Endothelial cell of hepatic sinusoid (primary cell): ENCODE results near the gene EML4.

ENCODE experiments used
- in situ Hi-C: cut with HindIII; loops from 2 replicates; pipeline ENCODE4 v1.10.0; 2017; ENCODE audit warnings: low sequenced_read_pairs

The EML4 gene

DNA sequence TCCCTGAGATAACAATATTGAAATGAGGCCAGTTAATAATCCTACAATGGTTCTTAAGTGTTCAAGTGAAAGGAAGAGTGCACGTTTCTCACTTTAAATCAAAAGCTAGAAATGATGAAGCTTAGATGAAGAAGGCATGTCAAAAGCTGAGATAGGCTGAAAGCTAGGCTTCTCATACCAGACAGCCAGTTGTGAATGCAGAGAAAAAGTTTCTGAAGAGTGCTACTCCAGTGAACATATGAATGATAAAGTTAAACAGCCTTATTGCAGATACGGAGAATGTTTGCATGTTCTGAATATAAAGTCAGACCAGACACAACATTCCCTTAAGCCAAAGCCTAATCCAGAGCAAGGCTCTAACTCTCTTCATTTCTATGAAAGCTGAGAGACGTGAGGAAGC lies 51.4 kb downstream of the EML4 start:
- in situ Hi-C loops = loop anchor here (5.0 kb wide), 1 partner anchor 48 kb away; no protein-coding TSS in a partner anchor

GRCh38 chr2:42223067-42223854 lies 54.1 kb downstream of the EML4 start:
- in situ Hi-C loops = loop anchor here (5.0 kb wide), 1 partner anchor 51 kb away; no protein-coding TSS in a partner anchor

- in situ Hi-C loops = loop anchor here (5.0 kb wide), 1 partner anchor 52 kb away; no protein-coding TSS in a partner anchor
Observed at GRCh38 chr2:42223855-42224268, 54.7 kb downstream of the EML4 start.

GRCh38 chr2:42224422-42225067 lies 55.4 kb downstream of the EML4 start:
- in situ Hi-C loops = loop anchor here (5.0 kb wide), 1 partner anchor 52 kb away; no protein-coding TSS in a partner anchor

DNA sequence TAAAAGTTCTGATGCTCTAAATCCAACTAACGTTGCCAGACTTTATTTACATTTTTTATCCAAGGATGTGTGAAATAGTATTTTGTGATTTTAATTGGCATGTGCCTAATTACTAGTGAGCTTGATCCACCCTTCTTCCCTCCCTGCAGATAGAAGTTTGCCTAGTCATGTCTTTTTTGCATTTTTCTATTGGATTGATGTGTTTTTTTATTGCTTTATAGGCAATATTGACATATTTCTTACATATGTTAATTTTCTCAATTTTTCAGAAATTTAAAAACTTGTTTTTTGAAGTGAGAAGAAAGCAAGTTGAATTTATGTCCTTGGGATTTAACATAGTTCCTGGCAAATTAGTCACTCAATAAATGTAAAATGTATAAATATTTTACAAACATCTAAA lies 56.4 kb downstream of the EML4 start:
- in situ Hi-C loops = no loop called here

- in situ Hi-C loops = no loop called here
Observed at GRCh38 chr2:42227491-42227890, 58.3 kb downstream of the EML4 start.

DNA sequence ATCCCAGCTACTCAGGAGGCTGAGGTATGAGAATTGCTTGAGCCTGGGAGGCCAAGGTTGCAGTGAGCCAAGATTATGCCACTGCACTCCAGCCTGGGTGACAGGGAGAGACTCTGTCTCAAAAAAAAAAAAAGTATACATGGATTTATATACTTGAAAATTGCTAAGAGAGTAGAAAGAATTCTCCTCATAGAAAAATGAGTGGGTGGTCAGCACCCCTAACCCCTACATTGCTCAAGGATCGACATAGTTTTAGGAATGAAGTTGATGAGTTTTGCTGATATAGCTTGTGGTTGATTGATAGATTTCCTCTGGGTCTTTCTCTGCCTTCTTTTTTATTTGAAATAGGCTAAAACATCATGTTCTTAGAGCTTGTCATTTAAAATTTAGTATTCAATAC lies 58.9 kb downstream of the EML4 start:
- in situ Hi-C loops = no loop called here

- in situ Hi-C loops = no loop called here
Observed at GRCh38 chr2:42229949-42230348, 60.8 kb downstream of the EML4 start.

GRCh38 chr2:42230891-42231290 lies 61.7 kb downstream of the EML4 start:
- in situ Hi-C loops = no loop called here

GRCh38 chr2:42232024-42232423 lies 62.9 kb downstream of the EML4 start:
- in situ Hi-C loops = no loop called here

- in situ Hi-C loops = no loop called here
Observed at GRCh38 chr2:42233976-42234441, 64.9 kb downstream of the EML4 start.

DNA sequence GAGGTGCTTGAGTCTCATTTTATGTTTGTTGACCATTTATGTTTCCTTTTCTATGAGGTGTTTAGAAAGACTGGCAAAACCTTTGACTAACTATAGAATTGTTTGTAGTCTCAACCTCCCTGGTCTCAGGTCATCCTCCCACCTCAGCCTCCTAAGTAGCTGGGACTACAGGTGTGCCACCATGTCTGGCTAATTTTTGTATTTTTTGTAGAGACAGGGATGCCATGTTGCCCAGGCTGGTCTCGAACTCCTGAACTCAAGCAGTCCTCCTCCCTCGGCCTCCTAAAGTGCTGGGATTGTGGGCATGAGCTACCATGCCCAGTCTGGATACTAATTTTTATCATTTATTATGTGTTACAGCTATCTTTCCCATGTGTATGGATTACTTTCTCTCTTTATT lies 67.8 kb downstream of the EML4 start:
- in situ Hi-C loops = no loop called here

DNA sequence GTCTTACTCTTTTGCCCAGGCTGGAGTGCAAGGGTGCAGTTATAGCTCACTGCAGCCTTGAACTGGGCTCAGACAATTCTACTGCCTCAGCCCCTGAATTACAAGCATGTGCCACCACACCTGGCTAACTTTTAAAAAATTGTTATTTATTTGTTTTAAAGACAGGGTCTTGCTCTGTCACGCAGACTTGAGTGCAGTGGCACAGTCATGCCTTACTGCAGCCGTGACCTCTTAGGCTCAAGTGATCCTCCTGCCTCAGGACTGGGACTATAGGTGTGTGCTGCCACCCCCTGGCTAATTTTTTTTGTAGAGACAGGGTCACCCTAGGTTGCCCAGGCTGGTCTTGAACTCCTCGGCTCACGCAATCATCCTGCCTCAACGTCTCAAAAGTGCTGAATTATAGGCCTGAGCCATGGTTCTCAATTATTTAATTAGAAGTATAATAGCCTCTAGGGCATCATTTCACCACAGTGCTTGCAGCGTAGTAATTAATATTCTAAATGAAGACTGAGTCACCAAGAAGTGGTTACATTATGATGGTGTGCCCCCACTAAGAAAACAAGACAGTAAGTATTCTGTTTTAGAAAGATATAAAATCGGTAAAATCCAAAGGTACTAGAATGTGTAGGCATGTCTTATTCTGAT lies 69.6 kb downstream of the EML4 start:
- in situ Hi-C loops = no loop called here

- in situ Hi-C loops = no loop called here
Observed at GRCh38 chr2:42239289-42239661, 70.1 kb downstream of the EML4 start.

DNA sequence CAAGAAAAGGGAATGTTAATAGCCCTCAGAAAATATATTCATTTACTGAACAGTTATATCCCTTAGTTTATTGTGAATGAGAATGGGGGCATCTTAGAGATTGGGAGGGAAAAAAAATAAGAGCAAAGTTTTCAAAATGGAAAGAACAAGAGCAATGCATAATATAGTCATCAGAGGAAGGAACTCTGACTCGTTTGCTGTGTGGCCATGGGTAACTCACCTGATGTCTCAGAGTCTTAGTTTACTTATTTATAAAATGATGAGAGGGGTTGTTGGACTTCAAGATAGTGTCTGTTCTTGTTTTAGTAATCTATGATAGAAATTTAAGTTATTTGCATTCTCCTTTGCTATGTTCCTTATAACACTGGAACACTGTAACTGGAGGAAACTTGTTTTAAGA lies 70.7 kb downstream of the EML4 start:
- in situ Hi-C loops = no loop called here

DNA sequence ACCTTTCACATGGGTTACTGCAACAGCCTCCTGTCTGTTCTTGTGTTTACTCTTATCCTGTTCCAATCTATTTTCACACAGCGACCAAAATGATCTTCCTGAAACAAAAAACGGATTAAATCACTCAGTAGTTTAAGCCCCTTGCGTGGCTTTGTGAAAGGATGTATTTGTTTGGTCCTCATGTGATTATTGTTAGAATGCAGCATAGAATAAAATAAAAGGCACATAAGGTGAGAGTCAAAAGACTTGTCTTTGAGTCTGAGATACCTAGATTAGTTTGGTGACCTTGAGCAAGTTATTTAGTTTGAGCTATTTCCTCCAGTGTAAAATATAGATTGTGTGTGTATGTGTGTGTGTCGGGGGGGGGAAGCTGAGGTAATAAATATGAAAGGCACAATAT lies 72.4 kb downstream of the EML4 start:
- in situ Hi-C loops = no loop called here

- in situ Hi-C loops = no loop called here
Observed at GRCh38 chr2:42243297-42243696, 74.1 kb downstream of the EML4 start.

DNA sequence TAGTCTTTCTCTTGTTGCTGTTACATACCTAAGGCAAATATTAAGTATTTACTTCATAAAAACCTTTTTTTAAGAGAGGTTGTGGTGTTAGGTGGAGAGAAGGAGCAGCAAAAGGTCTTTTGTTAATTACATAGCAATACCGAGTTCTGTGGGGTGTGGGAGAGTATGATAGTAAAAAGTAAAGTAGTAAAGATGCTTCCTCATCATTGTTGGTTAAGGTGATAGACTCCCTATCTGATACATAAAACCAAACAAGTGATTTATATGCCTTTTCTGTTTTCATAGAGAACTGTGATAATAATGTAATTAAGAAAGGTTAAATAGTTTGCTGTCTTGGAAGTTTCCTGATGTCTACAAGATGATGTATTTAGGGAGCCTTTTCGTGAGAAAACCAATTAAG lies 75.4 kb downstream of the EML4 start:
- in situ Hi-C loops = no loop called here

GRCh38 chr2:42245396-42245795 lies 76.2 kb downstream of the EML4 start:
- in situ Hi-C loops = no loop called here

GRCh38 chr2:42246562-42246961 lies 77.4 kb downstream of the EML4 start:
- in situ Hi-C loops = no loop called here

DNA sequence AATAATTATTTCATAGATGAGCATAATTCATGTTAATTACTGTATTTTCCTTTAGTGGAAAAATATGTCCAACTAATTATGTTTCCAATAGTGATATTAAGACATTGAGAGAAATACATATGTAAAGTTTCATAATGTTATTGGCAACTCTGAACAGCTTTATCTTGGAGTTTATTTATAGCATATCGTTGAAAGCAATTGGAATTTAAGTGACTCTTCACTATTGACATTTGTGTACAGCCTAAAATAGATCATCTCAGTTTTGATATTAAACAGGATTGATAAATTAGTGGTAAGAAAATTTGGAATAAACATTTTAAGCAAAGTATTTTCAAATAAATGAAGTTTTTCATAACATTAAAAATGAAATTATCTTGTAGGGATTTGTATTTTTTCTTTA lies 79.7 kb downstream of the EML4 start:
- in situ Hi-C loops = no loop called here

- in situ Hi-C loops = no loop called here
Observed at GRCh38 chr2:42249284-42249683, 80.1 kb downstream of the EML4 start.
